SK-N-SH (cell line): ENCODE measurements around the gene SLC7A6OS. TPM values are rescaled to one million over a fixed set of nuclear protein-coding genes. Genes with fewer than 3 reads are reported as not detected.

Experiments
- CTCF ChIA-PET: fragments of 300-600, 350-600 bp; formaldehyde crosslinking; extraction: SDS; loops from one replicate; lab custom pipeline; 2021; lab: Yijun Ruan, JAX
- POLR2A ChIA-PET: fragments of 350-600 bp; sonication (Branson Sonifier 250); formaldehyde crosslinking; extraction: SDS; loops from one replicate; lab custom pipeline; 2020; ENCODE audit warnings: antibody characterized with exemption, inconsistent platforms; lab: Yijun Ruan, JAX
- DNase-seq: peaks from one replicate; pipeline ENCODE4 v3.0.0; 2012
- H2AFZ ChIP-seq: fragments of 200-600 bp; sonication (generic); 2 replicates; pipeline ENCODE4 v1.8.1; 2016; ENCODE audit warnings: antibody characterized with exemption, mild to moderate bottlenecking, low read depth
- H3F3A ChIP-seq: fragments of 200-600 bp; sonication (generic); replicated peaks from 2 replicates; pipeline ENCODE3; 2016; ENCODE audit warnings: antibody characterized with exemption, mild to moderate bottlenecking; ENCODE audit not compliant: insufficient read depth
- H3K27ac ChIP-seq, 2 experiments: fragments of 200-500 bp in 1 of 2; fragments of 200-600 bp in 1 of 2; sonication (Bioruptor generic) in 1 of 2; sonication (generic), shearing (Covaris generic) in 1 of 2; 2 replicates each; pipeline versions ENCODE4 v1.5.1 to v1.6.1; 2014 to 2016; ENCODE audit warnings: low read depth in 2 of 2, inconsistent platforms in 1 of 2, low read length in 1 of 2, mild to moderate bottlenecking in 1 of 2, mixed read lengths in 1 of 2
- H3K27me3 ChIP-seq: fragments of 200-600 bp; sonication (generic), shearing (Covaris generic); 2 replicates; pipeline ENCODE4 v1.6.1; 2016; ENCODE audit warnings: mixed run types; ENCODE audit not compliant: insufficient read depth
- H3K36me3 ChIP-seq, 2 experiments: fragments of 200-500 bp in 1 of 2; fragments of 200-600 bp in 1 of 2; sonication (Bioruptor generic) in 1 of 2; sonication (generic) in 1 of 2; replicated peaks in 1 of 2; 2 replicates each; pipeline versions ENCODE3 to v1.5.1; 2014 to 2016; ENCODE audit warnings: low read length in 1 of 2, mild to moderate bottlenecking in 1 of 2; ENCODE audit not compliant: insufficient read depth in 2 of 2, control insufficient read depth in 1 of 2
- H3K4me1 ChIP-seq, 2 experiments: fragments of 200-500 bp in 1 of 2; fragments of 200-600 bp in 1 of 2; sonication (Bioruptor generic) in 1 of 2; sonication (generic), shearing (Covaris generic) in 1 of 2; 2 replicates each; pipeline versions ENCODE4 v1.5.1 to v1.6.1; 2014 to 2016; ENCODE audit warnings: low read depth in 1 of 2, low read length in 1 of 2, mixed run types in 1 of 2; ENCODE audit not compliant: insufficient read depth in 2 of 2, control insufficient read depth in 1 of 2
- H3K4me2 ChIP-seq: fragments of 200-600 bp; sonication (generic), shearing (Covaris generic); 2 replicates; pipeline ENCODE4 v1.6.1; 2017; ENCODE audit warnings: mixed run types
- H3K4me3 ChIP-seq, 2 experiments: fragments of 200-500 bp in 1 of 2; fragments of 200-600 bp in 1 of 2; sonication (Bioruptor generic) in 1 of 2; sonication (generic), shearing (Covaris generic) in 1 of 2; 2 replicates each; pipeline versions ENCODE4 v1.5.1 to v1.8.1; 2014 to 2016; ENCODE audit warnings: low read depth in 2 of 2, inconsistent platforms in 1 of 2, low read length in 1 of 2, mild to moderate bottlenecking in 1 of 2, mixed read lengths in 1 of 2, moderate library complexity in 1 of 2
- H3K79me2 ChIP-seq: fragments of 200-600 bp; sonication (generic); 2 replicates; pipeline ENCODE4 v1.8.1; 2017; ENCODE audit warnings: mild to moderate bottlenecking; ENCODE audit not compliant: insufficient read depth
- H3K9ac ChIP-seq: fragments of 200-600 bp; sonication (generic); 2 replicates; pipeline ENCODE4 v1.6.1; 2017; ENCODE audit warnings: mixed run types
- H3K9me2 ChIP-seq: fragments of 200-600 bp; sonication (generic); 2 replicates; pipeline ENCODE4 v1.6.1; 2017; ENCODE audit warnings: mixed run types
- H3K9me3 ChIP-seq: fragments of 200-600 bp; sonication (generic); 2 replicates; pipeline ENCODE4 v1.6.1; 2017; ENCODE audit warnings: mixed run types, mild to moderate bottlenecking, moderate library complexity
- H4K20me1 ChIP-seq: fragments of 200-600 bp; sonication (generic); 2 replicates; pipeline ENCODE4 v1.6.1; 2017; ENCODE audit warnings: mild to moderate bottlenecking, mixed run types; ENCODE audit not compliant: insufficient read depth
- EP300 ChIP-seq, 2 experiments: IDR thresholded peaks; 2 replicates each; pipeline versions ENCODE4 v1.4.0 to v1.6.1; 2012; ENCODE audit warnings: borderline replicate concordance in 1 of 2, low read depth in 1 of 2, low read length in 1 of 2
- FOXJ3 ChIP-seq: sonication (generic); formaldehyde crosslinking; IDR thresholded peaks from 2 replicates; pipeline ENCODE4 v1.5.1; 2020; ENCODE audit warnings: mild to moderate bottlenecking, missing genetic modification reagents
- MAX ChIP-seq: IDR thresholded peaks from 2 replicates; pipeline ENCODE4 v1.4.0; 2012; ENCODE audit warnings: low read depth
- MEF2A ChIP-seq: IDR thresholded peaks from 2 replicates; pipeline ENCODE4 v1.4.0; 2012; ENCODE audit warnings: low read depth, borderline replicate concordance
- MXI1 ChIP-seq: IDR thresholded peaks from 2 replicates; pipeline ENCODE4 v1.6.1; 2012; ENCODE audit warnings: mild to moderate bottlenecking, low read depth, low read length, improper control_type of control experiment
- NRF1 ChIP-seq: IDR thresholded peaks from 2 replicates; pipeline ENCODE4 v1.6.1; 2012; ENCODE audit warnings: low read depth, mild to moderate bottlenecking, low read length
- REST ChIP-seq: IDR thresholded peaks from 2 replicates; pipeline ENCODE4 v1.6.1; 2012; ENCODE audit warnings: mild to moderate bottlenecking, low read depth, low read length, moderate library complexity
- RFX5 ChIP-seq: IDR thresholded peaks from 2 replicates; pipeline ENCODE4 v1.6.1; 2012; ENCODE audit warnings: mild to moderate bottlenecking, improper control_type of control experiment, low read length
- RXRA ChIP-seq: IDR thresholded peaks from 2 replicates; pipeline ENCODE4 v1.4.0; 2012; ENCODE audit warnings: low read depth, mild to moderate bottlenecking, borderline replicate concordance
- TAF1 ChIP-seq: IDR thresholded peaks from 2 replicates; pipeline ENCODE4 v1.6.1; 2012; ENCODE audit warnings: low read depth, mild to moderate bottlenecking, low read length, moderate library complexity, borderline replicate concordance
- TCF12 ChIP-seq: IDR thresholded peaks from 2 replicates; pipeline ENCODE4 v1.4.0; 2012
- USF2 ChIP-seq: fragments of 150-350 bp; IDR thresholded peaks from 2 replicates; pipeline ENCODE4 v1.6.1; 2017; ENCODE audit warnings: antibody characterized with exemption, low read length, low read depth, borderline replicate concordance
- ZBTB33 ChIP-seq: IDR thresholded peaks from 2 replicates; pipeline ENCODE4 v1.4.0; 2012; ENCODE audit warnings: low read depth, borderline replicate concordance
- WGBS: methylation state at CpG from one replicate; pipeline ENCODE4 v1.1.6; 2017; ENCODE audit warnings: low lambda C conversion rate; 5-methylcytosine and 5-hydroxymethylcytosine counted together
- polyA plus RNA-seq, 3 experiments: library from polyadenylated mRNA; depleted of rRNA; stranded (reverse); fragments of >200 nt; gene quantifications; 2 replicates each; pipeline ENCODE4 v1.2.3, GENCODE V29; 2012

The SLC7A6OS gene
- polyA plus RNA-seq, 1 of the 3 experiments (the other 2 are of a cell fraction), result 6.6 TPM

GRCh38 chr16:68296693-68297092 lies 14.1 kb downstream of the SLC7A6OS start:
- Histone ChIP-seq H3K79me2 (no peaks in the 10 kb centered on the region), H3K27ac (no peak overlapping the region), H3F3A (peaks cover 15% of the 10 kb centered on the region), H3K4me2 (no peak overlapping the region), H3K36me3 (peaks cover 50 to 70% of the 10 kb centered on the region in 2 experiments), H3K9me2 (no peaks in the 10 kb centered on the region), H3K9me3 (no peaks in the 10 kb centered on the region), H4K20me1 (0 out of 2 replicates have a peak, but pooled peaks cover 6% of the 10 kb centered on the region), H2AFZ (no peak overlapping the region), H3K4me3 (no peak overlapping the region), H3K4me1 (peaks cover 3 to 15% of the 10 kb centered on the region in 2 experiments; a peak in 3 of 4 replicates), H3K27me3 (no peaks in the 10 kb centered on the region), H3K9ac (no peak overlapping the region)
- ChIA-PET CTCF (interaction anchor here (1.1 to 2.9 kb wide), 2 partner anchors 9 to 35 kb away, joined by 3 to 12 read pairs; no protein-coding TSS in a partner anchor), POLR2A (interaction anchor here (1.6 kb wide), 1 partner anchor 33 kb away, joined by 3 read pairs; the partner anchor contains the start of gene SLC7A6)
- no peak for DNase-seq
- WGBS, result 92% methylated on average over 6 of the region's 6 CpGs
- TF ChIP-seq RXRA (no peak), MAX (no peak), MXI1 (no peak), ZBTB33 (no peak), MEF2A (no peak), RFX5 (no peak), USF2 (no peak), FOXJ3 (no peak), TCF12 (no peak), EP300 (IDR thresholded peaks at IDR 0.05; ENCODE audit: borderline replicate concordance in 1 of 2, low read depth in 1 of 2, low read length in 1 of 2) (no peak), REST (no peak), TAF1 (no peak), NRF1 (no peak)
- TF ChIP-seq, all 33 proteins: peak for 0
